ENCODE measurements around the gene WNK1. TPM values are rescaled to one million over a fixed set of nuclear protein-coding genes. Genes with fewer than 3 reads are reported as not detected.

WNK1 gene
- total RNA-seq, 4 donors from 2014 or later, result 79.2 to 169 (median 92.1) TPM

DNA sequence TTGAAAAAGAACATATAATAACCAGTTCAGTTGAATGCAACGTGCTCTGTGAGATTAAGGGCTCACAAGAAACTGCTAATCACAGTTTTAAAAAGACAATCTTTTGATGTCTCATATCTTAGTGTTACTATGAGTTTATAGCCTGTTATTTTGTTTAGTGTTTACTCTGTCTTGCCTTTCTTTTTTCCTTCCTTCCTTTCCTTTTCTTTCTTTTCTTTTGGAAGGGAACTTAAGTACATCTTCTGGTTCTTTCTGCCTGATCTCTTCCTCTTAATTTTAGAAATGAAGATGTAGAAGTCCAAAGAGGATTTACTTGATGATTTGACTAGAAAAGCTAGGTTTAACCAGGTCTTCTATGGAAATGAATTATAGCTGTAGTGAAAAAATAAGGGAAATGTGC is 38.2 kb downstream of the WNK1 start:
- TF ChIP-seq POLR2A (IDR thresholded peaks at IDR 0.05) (no peak), POLR2AphosphoS5 (IDR thresholded peaks at IDR 0.05) (no peak), EP300 (IDR thresholded peaks at IDR 0.05; ENCODE audit: low read depth) (no peak)
- TF ChIP-seq, protein P1, sequence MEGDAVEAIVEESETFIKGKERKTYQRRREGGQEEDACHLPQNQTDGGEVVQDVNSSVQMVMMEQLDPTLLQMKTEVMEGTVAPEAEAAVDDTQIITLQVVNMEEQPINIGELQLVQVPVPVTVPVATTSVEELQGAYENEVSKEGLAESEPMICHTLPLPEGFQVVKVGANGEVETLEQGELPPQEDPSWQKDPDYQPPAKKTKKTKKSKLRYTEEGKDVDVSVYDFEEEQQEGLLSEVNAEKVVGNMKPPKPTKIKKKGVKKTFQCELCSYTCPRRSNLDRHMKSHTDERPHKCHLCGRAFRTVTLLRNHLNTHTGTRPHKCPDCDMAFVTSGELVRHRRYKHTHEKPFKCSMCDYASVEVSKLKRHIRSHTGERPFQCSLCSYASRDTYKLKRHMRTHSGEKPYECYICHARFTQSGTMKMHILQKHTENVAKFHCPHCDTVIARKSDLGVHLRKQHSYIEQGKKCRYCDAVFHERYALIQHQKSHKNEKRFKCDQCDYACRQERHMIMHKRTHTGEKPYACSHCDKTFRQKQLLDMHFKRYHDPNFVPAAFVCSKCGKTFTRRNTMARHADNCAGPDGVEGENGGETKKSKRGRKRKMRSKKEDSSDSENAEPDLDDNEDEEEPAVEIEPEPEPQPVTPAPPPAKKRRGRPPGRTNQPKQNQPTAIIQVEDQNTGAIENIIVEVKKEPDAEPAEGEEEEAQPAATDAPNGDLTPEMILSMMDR (IDR thresholded peaks at IDR 0.05), result no peak
- Histone ChIP-seq H3K9me3 (no peaks in the 10 kb centered on the region), H3K4me3 (no peak overlapping the region), H3K36me3 (no peaks in the 10 kb centered on the region), H3K4me1 (peaks cover 0 to 45% (median 5%) of the 10 kb centered on the region in 4 donors), H3K27ac (no peak overlapping the region), H3K27me3 (no peaks in the 10 kb centered on the region)
- intact Hi-C loops (cut with DNase I; ENCODE audit: low total_unique reads), result no loop called here
- 68 to 69% methylated on average over 1 of the region's 1 CpG for WGBS, 2 donors (ENCODE audit: low coverage in 1 of 2)
- in situ Hi-C loops (cut with MboI; ENCODE audit: low pct_ligation_motif_present in 1 of 4, low pct_unique_long_range_greater_than_20kb in 1 of 4, low sequenced_read_pairs in 3 of 4), result no loop called here
- no peak for DNase-seq

DNA sequence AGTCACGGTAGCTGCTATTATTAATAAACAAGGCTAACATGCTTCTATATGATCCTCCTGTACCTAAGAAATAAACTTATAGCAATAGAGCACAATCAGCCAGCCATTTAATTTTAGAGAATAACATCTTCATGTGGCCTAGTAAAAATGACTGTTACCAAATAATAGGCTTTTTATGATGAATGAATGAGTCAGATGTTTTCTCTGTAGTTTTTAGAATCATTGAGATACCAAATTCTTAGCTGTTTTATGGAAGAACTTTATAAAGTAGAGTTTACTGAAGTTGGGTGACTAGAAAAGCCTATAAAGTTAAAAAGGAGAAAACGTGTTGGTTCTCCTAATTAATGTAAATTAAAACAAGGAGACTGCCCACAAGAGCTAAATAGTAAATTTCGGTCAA is 40.7 kb downstream of the WNK1 start:
- WGBS, 2 donors (ENCODE audit: low coverage in 1 of 2), result 81 to 93% methylated on average over 3 of the region's 3 CpGs
- H3K27ac ChIP-seq, result no peak overlapping the region
- no peaks in the 10 kb centered on the region for H3K36me3 ChIP-seq
- intact Hi-C loops (cut with DNase I; ENCODE audit: low total_unique reads) (no loop called here), in situ Hi-C loops (cut with MboI; ENCODE audit: low pct_ligation_motif_present in 1 of 4, low pct_unique_long_range_greater_than_20kb in 1 of 4, low sequenced_read_pairs in 3 of 4) (no loop called here)
- peaks cover 0 to 52% (median 5%) of the 10 kb centered on the region in 4 donors for H3K4me1 ChIP-seq
- TF ChIP-seq, protein P1 (IDR thresholded peaks at IDR 0.05), result no peak
- TF ChIP-seq EP300 (IDR thresholded peaks at IDR 0.05; ENCODE audit: low read depth) (no peak), POLR2AphosphoS5 (IDR thresholded peaks at IDR 0.05) (no peak), POLR2A (IDR thresholded peaks at IDR 0.05) (no peak)
- DNase-seq, result no peak
- no peaks in the 10 kb centered on the region for H3K27me3 ChIP-seq
- no peaks in the 10 kb centered on the region for H3K9me3 ChIP-seq
- H3K4me3 ChIP-seq, result no peak overlapping the region

DNA sequence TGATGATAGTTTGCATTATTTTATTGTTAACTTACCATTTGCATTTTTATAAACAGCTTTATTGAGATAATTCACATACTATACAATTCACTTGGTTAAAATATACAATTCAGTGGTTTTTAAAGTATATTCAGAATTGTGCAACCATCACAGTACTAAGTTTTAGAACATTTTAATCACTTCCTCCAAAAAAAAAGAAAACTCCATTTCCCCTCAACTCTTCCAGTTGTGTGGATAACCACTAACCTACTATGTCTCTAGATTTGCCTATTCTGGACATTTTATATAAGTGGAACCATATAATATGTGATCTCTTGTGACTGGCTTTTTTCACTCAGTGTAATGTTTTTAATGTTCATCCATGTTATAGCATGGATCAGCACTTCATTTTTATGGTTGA is 41.3 kb downstream of the WNK1 start:
- peaks cover 0 to 50% (median 5%) of the 10 kb centered on the region in 4 donors for H3K4me1 ChIP-seq
- H3K9me3 ChIP-seq, result no peaks in the 10 kb centered on the region
- H3K27me3 ChIP-seq, result no peaks in the 10 kb centered on the region
- DNase-seq, result no peak
- H3K27ac ChIP-seq, result no peak overlapping the region
- in situ Hi-C loops (cut with MboI; ENCODE audit: low pct_ligation_motif_present in 1 of 4, low pct_unique_long_range_greater_than_20kb in 1 of 4, low sequenced_read_pairs in 3 of 4) (no loop called here), intact Hi-C loops (cut with DNase I; ENCODE audit: low total_unique reads) (no loop called here)
- no peaks in the 10 kb centered on the region for H3K36me3 ChIP-seq
- TF ChIP-seq, protein P1 (IDR thresholded peaks at IDR 0.05), result no peak
- TF ChIP-seq EP300 (IDR thresholded peaks at IDR 0.05; ENCODE audit: low read depth), result no peak
- no peak for TF ChIP-seq POLR2AphosphoS5 (IDR thresholded peaks at IDR 0.05)
- no peak for TF ChIP-seq POLR2A (IDR thresholded peaks at IDR 0.05)
- no peak overlapping the region for H3K4me3 ChIP-seq

DNA sequence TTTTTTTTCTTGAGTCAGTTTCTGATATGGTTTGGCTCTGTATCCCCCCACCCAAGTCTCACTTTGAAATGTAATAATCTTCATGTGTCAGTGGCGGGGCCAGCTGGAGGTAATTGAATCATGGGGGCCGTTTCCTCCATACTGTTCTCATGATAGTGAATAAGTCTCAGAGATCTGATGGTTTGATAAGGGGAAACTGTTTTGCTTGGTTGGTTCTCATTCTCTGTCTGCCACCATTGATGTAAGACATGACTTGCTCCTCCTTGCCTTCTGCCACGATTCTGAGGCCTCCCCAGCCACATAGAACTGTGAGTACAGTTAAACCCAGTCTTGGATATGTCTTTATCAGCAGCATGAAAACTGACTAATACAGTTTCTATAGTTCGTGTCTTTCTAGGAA is 42.9 kb downstream of the WNK1 start:
- in situ Hi-C loops (cut with MboI; ENCODE audit: low pct_ligation_motif_present in 1 of 4, low pct_unique_long_range_greater_than_20kb in 1 of 4, low sequenced_read_pairs in 3 of 4), result no loop called here
- 66 to 89% methylated on average over 1 to 4 of the region's 4 CpGs for WGBS, 2 donors (ENCODE audit: low coverage in 1 of 2)
- peaks cover 0 to 42% (median 2%) of the 10 kb centered on the region in 4 donors for H3K4me1 ChIP-seq

More for the DNA sequence above, 42.9 kb downstream of the WNK1 start:
- DNase-seq, result no peak
- H3K27ac ChIP-seq, result no peak overlapping the region
- no peak overlapping the region for H3K4me3 ChIP-seq
- intact Hi-C loops (cut with DNase I; ENCODE audit: low total_unique reads), result no loop called here
- TF ChIP-seq EP300 (IDR thresholded peaks at IDR 0.05; ENCODE audit: low read depth) (no peak), POLR2A (IDR thresholded peaks at IDR 0.05) (no peak), POLR2AphosphoS5 (IDR thresholded peaks at IDR 0.05) (no peak)
- TF ChIP-seq, protein P1 (IDR thresholded peaks at IDR 0.05), result no peak
- H3K36me3 ChIP-seq, result no peaks in the 10 kb centered on the region
- H3K9me3 ChIP-seq, result no peaks in the 10 kb centered on the region
- H3K27me3 ChIP-seq, result no peaks in the 10 kb centered on the region

All from transverse colon (tissue), 4 donors.